H54 (cell line): Measurements from ENCODE around the gene CCDC18.

ENCODE experiments used
- DNase-seq: peaks from one replicate; pipeline ENCODE4 v3.0.0; 2011; ENCODE audit warnings: low spot score, mixed read lengths; ENCODE audit not compliant: insufficient read length
- FAIRE-seq: peaks from 3 replicates; lab custom pipeline; 2011; peaks lifted over from hg19 to GRCh38; lab: Jason Lieb, UNC
- POLR2A ChIP-seq: IDR thresholded peaks from 2 replicates; pipeline ENCODE4 v1.6.1; 2011; ENCODE audit warnings: low read depth, mild to moderate bottlenecking, low read length

The CCDC18 gene

GRCh38 chr1:93283496-93283895, 103.0 kb downstream of the CCDC18 start:
- TF ChIP-seq POLR2A: no peak
- no peak for DNase-seq
- no peak for FAIRE-seq

- no peak for FAIRE-seq
- no peak for DNase-seq
These were observed 108.0 kb downstream of the CCDC18 start for GRCh38 chr1:93288558-93288957.

GRCh38 chr1:93296555-93297154, 116.1 kb downstream of the CCDC18 start:
- FAIRE-seq: no peak
- DNase-seq: no peak
- no peak for TF ChIP-seq POLR2A

More at GRCh38 chr1:93288558-93288957, 108.0 kb downstream of the CCDC18 start:
- TF ChIP-seq POLR2A: no peak

GRCh38 chr1:93301131-93301530, 120.6 kb downstream of the CCDC18 start:
- no peak for DNase-seq
- no peak for FAIRE-seq
- no peak for TF ChIP-seq POLR2A

GRCh38 chr1:93302078-93302477, 121.6 kb downstream of the CCDC18 start:
- FAIRE-seq (no peak), DNase-seq (no peak)
- no peak for TF ChIP-seq POLR2A

GRCh38 chr1:93304716-93305138, 124.2 kb downstream of the CCDC18 start:
- FAIRE-seq: peak; percentile 78
- no peak for TF ChIP-seq POLR2A
- DNase-seq: peak; percentile 13

GRCh38 chr1:93306920-93307319, 126.4 kb downstream of the CCDC18 start:
- no peak for TF ChIP-seq POLR2A
- DNase-seq (no peak), FAIRE-seq (no peak)

GRCh38 chr1:93313026-93313425, 132.5 kb downstream of the CCDC18 start:
- DNase-seq (no peak), FAIRE-seq (no peak)
- no peak for TF ChIP-seq POLR2A

- DNase-seq: no peak
- FAIRE-seq: no peak
- TF ChIP-seq POLR2A: no peak
These were observed 136.7 kb downstream of the CCDC18 start for GRCh38 chr1:93317207-93317606.

GRCh38 chr1:93317943-93318342, 137.4 kb downstream of the CCDC18 start:
- FAIRE-seq: no peak
- DNase-seq: no peak
- no peak for TF ChIP-seq POLR2A

- FAIRE-seq: no peak
- TF ChIP-seq POLR2A: no peak
- DNase-seq: no peak
These were observed 141.2 kb downstream of the CCDC18 start for GRCh38 chr1:93321720-93322119.

GRCh38 chr1:93322349-93322748, 141.8 kb downstream of the CCDC18 start:
- peak; percentile 45 for FAIRE-seq
- no peak for DNase-seq
- no peak for TF ChIP-seq POLR2A

- no peak for TF ChIP-seq POLR2A
- DNase-seq (no peak), FAIRE-seq (no peak)
These were observed 142.8 kb downstream of the CCDC18 start for GRCh38 chr1:93323185-93323820.

GRCh38 chr1:93324486-93325464, 144.3 kb downstream of the CCDC18 start:
- no peak for DNase-seq
- peak; percentile 96 for FAIRE-seq
- TF ChIP-seq POLR2A: no peak
